Fibroblast of lung (primary cell): ENCODE results near the gene ARFGAP1.

ENCODE experiments used
- EZH2 ChIP-seq: IDR thresholded peaks from 2 replicates; pipeline ENCODE4 v1.5.1; 2012; ENCODE audit warnings: low read length, control low read depth, mild to moderate bottlenecking; ENCODE audit errors: missing control alignments
- TF ChIP-seq, protein P1 (sequence below), 2 donors: IDR thresholded peaks in 1 of 2; conservative IDR thresholded peaks in 1 of 2; 1 replicate in 1 of 2; 2 replicates in 1 of 2; pipeline ENCODE4 v1.5.1; 2011 to 2012; ENCODE audit warnings: low read length in 2 of 2, control low read depth in 1 of 2, inconsistent platforms in 1 of 2, low read depth in 1 of 2, mild to moderate bottlenecking in 1 of 2

DNA sequence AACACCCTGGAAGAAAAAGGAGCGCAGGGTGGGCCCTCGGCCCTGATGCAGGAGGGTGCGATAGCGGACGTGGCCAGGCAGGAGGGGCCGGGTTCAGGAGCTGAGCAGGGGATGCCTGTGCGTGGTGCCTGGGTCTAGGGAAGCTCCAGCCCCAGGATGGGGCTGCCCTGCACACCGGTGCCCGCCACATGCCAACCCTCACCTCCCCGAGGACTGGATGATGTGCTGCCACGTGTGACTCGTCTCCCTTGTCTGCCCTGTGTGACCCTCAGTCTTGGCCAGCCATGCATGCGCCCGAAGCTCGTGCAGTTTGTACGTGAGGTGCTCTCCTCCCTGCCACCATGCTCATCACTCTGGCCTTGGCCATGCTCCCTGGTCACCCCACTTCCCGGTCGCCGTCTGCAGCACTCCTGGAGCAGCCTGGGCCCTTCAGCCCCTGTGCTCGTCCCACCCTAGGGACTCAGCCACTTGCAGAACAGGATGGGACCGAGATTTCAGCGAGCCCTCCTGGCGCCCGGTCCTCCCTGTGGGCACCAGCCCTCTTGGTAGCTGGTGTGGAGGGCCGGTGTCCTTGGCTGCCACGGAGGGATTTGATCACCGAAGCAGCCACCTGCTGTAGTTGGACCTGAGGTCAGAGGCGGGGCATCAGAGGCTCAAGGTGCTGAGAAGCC lies 16.1 kb downstream of the ARFGAP1 start:
- TF ChIP-seq, protein P1, sequence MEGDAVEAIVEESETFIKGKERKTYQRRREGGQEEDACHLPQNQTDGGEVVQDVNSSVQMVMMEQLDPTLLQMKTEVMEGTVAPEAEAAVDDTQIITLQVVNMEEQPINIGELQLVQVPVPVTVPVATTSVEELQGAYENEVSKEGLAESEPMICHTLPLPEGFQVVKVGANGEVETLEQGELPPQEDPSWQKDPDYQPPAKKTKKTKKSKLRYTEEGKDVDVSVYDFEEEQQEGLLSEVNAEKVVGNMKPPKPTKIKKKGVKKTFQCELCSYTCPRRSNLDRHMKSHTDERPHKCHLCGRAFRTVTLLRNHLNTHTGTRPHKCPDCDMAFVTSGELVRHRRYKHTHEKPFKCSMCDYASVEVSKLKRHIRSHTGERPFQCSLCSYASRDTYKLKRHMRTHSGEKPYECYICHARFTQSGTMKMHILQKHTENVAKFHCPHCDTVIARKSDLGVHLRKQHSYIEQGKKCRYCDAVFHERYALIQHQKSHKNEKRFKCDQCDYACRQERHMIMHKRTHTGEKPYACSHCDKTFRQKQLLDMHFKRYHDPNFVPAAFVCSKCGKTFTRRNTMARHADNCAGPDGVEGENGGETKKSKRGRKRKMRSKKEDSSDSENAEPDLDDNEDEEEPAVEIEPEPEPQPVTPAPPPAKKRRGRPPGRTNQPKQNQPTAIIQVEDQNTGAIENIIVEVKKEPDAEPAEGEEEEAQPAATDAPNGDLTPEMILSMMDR (conservative IDR thresholded peaks at IDR 0.05 in 1 of 2, IDR thresholded peaks at IDR 0.05 in 1 of 2; ENCODE audit: low read depth in 1 of 2, low read length in 2 of 2): no peak
- TF ChIP-seq EZH2: no peak
